ENCODE results near the gene HARS2.
"Not testable (repeated sequence)": the region's sequence is repeated elsewhere in the genome, so short reads cannot be mapped to it uniquely, and the experiment has no call there.

HARS2 gene

DNA sequence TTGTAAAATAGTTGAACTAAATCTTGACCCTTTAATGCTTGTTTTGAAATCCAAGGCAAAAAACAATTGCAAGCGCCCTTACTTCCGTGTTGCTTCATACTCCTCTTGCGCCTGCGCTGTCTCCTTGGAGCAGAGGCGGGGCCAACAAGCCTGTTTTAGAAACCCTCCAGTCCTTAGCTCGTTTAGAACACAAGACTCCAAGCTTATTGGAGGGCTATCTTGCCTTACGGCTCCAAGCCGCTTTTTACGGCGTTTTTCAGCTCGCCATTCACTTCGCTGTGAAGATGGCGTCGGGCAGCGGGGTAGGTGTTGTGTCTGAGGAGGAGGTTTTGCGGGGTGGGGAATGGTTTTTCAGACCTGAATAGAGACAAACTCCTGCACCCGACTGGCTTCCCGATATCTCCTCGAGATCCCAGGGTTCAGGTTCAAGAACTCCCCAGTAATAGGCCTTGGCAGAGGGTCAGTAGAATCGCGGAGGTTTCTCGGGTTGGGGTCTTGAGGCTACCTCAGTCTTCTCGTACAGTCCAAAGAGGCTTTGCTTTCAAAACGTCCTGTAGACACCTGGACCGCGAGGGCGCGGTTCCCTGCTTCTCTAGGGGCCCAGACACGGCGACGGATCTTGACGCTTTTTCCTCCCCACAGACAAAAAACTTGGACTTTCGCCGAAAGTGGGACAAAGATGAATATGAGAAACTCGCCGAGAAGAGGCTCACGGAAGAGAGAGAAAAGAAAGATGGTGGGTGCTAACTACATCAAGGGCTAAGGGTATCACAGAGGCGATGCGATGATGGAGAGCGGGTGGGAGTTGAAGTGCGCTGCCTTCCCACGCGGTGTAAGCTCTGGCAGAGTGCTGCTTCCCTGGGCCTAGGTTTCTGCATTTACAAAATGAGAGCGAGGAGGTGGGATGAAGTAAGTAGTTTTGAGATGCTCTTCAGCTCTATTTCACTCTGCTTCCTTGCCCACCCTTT is 9.2 kb downstream of the HARS2 start, which contains the start of gene ZMAT2:
Gene ZMAT2 (plus strand): TSS at position 271 of the 968 bp plus-strand sequence. CDS start 14 bp downstream, at position 285.
- peak; percentile 75 to 81 (median 78) for DNase-seq (ENCODE audit: low read depth in 3 of 3, low spot score in 1 of 3)

DNA sequence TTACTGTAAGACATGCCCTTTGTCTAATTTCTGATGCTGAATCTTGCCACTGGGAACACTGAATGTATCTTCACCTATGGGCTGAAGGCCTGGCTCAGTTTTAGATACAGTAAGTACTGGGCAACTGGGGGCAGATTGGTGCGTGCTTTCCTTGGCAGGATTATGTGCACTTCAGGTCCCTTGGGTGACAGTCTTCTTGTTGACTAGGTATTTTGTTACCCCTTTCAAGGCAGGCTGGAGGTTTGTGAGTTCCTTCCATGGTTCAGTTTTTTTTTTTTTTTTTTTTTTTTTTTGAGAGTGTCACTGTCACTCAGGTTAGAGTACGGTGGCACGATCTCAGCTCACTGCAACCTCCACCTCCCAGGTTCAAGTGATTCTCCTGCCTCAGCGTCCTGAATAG is 16.6 kb downstream of the HARS2 start:
- no peak for DNase-seq (ENCODE audit: low read depth in 3 of 3, low spot score in 1 of 3)

DNA sequence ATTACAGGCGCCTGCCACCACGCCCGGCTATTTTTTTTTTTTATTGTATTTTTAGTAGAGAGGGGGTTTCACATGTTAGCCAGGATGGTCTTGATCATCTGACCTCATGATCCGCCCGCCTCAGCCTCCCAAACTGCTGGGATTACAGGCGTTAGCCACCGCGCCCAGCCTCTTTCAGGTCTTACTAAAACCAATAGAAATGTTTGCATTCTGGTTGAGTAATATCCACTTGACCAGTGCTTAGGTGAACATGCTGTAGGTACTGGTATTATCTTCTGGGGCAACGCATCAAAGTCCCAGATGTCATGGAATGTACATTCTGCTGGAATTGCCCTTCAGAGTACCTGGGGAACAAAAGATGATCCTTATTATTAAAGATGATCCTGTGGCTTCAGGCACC is 17.5 kb downstream of the HARS2 start:
- DNase-seq (ENCODE audit: low read depth in 3 of 3, low spot score in 1 of 3), result not testable (repeated sequence)

DNA sequence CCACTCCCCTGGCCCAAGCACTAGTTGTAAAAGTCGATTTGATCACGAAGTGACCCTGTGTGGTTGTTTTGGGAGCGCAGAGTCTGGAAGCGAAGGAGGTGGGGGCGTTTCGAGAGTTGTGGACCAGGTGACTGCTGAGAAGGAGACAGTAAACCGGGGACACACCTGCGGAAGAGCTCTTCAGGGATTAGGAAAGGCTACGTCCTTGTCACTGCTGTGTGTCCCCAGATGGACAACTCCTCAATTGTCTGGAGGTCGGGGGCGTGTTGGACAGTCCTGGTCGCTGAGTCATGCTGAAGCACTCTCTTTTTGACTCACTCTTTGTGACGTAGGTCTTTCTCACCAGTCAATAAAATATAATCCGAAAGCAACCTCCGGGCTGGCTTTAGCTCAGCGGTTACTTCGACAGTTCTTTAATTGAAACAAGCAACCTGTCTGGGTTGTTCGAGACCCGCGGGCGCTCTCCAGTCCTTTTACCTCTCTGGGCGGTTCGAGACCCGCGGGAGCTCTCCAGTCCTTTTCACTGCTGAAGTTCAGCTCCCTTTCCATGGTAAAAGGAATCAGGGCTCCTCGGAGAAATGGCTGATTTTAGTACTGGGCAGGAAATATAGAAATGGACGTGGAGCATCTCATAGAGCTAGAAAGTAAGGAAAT is 19.8 kb downstream of the HARS2 start:
- DNase-seq (ENCODE audit: low read depth in 3 of 3, low spot score in 1 of 3), result peak; percentile 69 to 89 (median 70)

DNA sequence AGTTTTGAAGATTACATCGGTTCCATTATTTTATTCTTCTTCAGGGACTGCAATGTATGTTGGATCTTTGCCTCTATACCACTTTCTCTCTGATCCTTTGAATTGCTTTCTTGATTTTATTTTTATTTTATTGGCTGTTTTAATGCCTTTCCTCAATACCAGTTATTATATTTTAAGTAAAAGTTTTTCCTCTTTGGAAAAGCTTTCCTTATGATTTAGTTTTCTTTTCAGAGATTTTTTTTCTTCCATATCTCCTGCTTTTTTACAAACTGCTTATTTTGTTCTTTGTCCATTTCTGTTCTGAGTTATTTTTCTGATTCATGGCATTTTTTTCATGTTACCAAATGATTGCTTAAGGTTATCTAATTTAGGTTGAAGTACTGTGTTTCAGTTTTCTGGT is 20.5 kb downstream of the HARS2 start:
- DNase-seq (ENCODE audit: low read depth in 3 of 3, low spot score in 1 of 3), result no peak

DNA sequence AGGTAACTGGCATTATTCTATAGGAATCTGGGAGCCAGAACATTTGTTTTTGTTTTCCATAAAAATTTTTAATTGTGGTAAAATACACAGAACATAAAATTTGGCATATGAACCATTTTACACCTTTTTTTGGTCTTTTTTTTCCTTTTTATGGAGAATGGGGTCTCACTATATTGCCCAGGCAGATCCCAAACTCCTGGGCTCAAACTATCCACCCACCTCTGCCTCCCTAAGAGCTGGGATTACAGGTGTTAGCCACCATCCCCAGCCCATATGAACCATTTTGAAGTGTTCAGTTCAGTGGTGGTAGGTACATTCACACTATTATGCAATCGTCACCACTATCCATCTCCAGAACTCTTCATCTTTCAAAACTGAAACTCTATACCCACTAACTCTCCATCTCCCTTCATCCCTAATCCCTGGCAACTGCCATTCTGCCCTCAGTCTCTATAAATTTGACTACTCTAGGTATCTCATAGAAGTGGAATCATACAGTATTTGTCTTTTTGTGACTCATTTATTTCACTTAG is 22.4 kb downstream of the HARS2 start:
- no peak for DNase-seq (ENCODE audit: low read depth in 3 of 3, low spot score in 1 of 3)

DNA sequence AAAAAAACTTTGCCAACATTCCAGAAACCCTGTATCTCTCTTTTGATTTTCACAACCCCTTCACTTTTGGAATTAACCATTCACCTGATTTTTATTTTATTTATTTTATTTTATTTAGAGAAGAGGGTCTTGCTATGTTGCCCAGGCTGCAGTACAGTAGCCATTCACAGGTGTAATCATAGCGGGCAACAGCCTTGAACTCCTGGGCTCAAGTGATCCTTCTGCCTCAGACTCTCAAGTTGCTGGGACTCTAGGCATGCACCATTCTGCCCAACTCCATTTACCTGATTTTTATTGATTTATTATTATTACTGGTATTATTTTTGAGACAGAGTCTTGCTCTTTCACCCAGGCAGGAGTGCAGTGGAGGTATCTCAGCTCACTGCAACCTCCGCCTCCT is 25.0 kb downstream of the HARS2 start:
- not testable (repeated sequence) for DNase-seq (ENCODE audit: low read depth in 3 of 3, low spot score in 1 of 3)

DNA sequence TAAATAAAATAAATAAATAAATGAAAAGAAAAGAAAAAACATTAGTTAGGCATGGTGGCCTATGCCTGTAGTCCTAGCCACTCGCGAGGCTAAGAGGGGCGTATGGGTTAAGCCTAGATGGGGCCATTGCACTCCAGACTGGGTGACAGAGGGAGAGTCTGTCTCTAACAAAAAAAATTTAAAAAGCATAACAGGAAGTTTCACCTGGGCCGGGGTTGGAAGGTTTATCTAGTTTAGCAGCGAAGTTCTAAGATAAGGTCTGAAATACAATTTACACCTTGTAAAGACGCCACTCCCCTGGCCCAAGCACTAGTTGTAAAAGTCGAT is 27.0 kb downstream of the HARS2 start:
- no peak for DNase-seq (ENCODE audit: low read depth in 3 of 3, low spot score in 1 of 3)

DNA sequence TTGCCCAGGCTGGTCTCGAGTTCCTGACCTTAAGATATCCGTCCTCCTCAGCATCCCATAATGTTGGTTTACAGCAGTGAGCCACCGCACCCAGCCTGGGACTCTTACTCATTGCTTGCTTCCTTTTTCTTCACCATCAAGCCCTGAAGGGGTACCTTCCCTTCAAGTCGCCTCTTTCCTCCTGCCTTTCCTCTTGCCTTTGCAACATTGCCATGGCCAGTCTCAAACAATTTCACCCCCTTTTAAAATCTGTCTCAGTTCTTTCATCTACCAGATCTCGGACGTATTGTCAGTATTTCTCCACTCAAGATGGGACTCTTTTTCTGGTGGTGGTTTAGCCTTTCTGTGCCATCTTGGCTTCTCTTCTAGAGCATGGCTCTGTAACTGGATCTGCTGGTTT is 29.5 kb downstream of the HARS2 start:
- not testable (repeated sequence) for DNase-seq (ENCODE audit: low read depth in 3 of 3, low spot score in 1 of 3)

DNA sequence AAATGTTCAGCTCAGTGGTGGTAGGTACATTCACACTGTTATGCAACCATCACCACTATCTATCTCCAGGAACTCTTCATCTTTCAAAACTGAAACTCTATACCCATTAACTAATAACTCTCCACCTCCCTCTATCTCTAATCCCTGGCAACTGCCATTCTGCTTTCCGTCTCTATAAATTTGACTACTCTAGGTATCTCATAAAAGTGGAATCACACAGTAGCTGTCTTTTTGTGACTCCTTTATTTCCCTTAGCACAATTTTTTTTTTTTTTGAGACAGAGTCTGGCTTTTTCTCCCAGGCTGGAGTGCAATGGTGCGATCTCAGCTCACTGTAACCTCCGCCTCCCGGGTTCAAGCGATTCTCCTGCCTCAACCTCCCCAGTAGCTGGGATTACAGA is 30.1 kb downstream of the HARS2 start:
- DNase-seq (ENCODE audit: low read depth in 3 of 3, low spot score in 1 of 3), result not testable (repeated sequence)

DNA sequence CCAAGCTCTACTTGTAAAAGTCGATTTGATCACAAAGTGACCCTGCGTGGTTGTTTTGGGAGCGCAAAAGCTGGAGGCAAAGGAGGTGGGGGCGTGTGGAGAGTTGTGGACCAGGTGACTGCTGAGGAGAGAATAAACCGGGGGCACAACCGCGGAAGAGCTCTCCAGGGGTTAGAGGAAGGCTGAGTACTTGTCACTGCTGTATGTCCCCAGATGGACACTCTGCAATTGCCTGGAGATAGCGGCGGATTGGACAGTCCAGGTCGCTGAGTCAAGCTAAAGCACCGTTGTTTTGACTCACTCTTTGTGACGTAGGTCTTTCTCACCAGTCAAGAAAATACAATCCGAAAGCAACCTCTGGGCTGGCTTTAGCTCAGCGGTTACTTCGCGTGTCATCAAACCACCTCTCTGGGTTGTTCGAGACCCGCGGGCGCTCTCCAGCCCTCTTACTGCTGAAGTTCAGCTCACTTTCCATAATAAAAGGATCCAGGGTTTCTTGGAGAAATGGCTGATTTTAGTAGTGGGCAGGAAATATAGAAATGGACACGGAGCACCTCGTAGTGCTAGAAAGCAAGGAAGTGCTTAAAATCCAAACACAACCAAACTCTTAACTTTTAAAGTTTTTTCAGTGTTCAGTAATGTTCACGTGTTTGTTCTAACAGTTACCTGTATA is 34.7 kb downstream of the HARS2 start:
- DNase-seq (ENCODE audit: low read depth in 3 of 3, low spot score in 1 of 3), result peak; percentile 29 to 52 (median 32)

DNA sequence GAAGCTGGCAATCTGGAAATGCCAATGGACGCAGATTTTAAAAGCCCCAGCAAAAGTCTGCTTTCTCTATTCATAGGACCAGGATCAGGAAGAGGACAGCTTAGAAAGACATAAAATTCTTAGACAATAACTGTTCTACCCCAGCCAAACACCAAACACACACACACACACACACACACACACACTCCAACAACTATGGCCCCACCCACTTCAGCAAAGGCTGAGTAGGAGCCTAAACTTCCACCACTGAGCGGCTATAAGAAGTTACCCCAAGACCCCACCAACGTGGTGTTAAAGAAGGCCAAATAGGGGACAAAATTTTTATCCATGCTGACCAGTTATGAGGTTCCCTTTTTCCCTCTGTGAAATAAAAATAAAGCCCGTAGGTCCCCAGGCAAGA is 41.8 kb downstream of the HARS2 start:
- DNase-seq (ENCODE audit: low read depth in 3 of 3, low spot score in 1 of 3), result no peak

DNA sequence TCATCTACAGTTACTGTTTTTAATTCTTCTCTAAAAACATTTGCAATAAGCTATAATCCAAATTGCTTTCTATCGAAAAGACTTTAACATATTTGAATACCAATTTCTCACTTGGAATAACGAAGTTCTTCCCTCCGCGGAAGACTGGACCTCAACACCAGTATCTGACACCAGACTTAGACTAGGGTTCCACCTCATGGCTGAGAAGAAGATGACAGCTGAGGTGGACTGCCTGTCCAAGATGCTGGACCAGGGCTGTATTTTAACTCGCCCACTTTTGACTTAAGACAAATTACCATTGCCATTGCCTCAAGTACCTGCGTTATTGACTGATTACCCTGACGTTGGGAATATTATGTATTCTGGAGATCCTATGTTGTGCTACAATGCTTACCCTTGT is 43.1 kb downstream of the HARS2 start:
- DNase-seq (ENCODE audit: low read depth in 3 of 3, low spot score in 1 of 3), result no peak

DNA sequence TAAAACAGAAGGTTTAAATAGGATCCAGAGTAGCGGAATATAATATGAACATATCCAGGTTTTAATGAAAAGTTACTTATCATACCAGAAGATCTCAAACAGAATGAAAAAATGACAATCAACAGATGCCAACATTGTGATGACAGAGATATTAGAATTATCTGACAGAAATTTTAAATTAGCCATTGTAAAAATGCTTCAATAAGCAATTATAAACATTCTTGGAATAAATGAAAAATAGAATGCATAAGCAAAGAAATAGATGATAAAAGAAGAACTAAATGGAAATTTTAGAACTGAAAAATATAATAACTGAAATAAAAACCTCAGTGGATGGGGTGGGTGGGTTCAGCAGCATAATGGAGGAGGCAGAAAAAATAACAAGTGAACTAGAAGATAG is 46.2 kb downstream of the HARS2 start:
- no peak for DNase-seq (ENCODE audit: low read depth in 3 of 3, low spot score in 1 of 3)

DNA sequence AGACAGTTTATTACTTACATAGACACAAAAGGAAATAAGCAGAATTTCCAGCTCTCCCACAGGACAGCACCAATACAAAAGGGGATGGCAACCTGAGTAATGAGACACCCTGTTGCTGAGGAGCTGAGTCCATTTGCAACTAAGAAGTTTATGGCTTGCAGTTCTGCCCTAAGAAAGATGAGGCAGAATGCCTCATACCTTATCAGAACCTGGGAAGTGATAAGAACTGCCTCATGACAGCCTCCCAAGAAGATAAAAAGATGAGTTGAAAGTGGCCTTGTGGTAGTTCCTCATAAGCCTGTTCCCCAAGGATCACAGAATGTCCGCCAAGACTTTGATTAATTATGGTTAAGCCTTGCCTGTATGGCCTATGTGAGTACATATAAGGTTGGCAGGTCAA is 50.7 kb downstream of the HARS2 start:
- DNase-seq (ENCODE audit: low read depth in 3 of 3, low spot score in 1 of 3), result no peak

All from stimulated activated CD4-positive, alpha-beta T cell treated with anti-CD3 and anti-CD28 coated beads, TNF-alpha, amount 100 ng/mL, for 1 hour (primary cell).